ENCODE data around the gene FHL2.

DNA sequence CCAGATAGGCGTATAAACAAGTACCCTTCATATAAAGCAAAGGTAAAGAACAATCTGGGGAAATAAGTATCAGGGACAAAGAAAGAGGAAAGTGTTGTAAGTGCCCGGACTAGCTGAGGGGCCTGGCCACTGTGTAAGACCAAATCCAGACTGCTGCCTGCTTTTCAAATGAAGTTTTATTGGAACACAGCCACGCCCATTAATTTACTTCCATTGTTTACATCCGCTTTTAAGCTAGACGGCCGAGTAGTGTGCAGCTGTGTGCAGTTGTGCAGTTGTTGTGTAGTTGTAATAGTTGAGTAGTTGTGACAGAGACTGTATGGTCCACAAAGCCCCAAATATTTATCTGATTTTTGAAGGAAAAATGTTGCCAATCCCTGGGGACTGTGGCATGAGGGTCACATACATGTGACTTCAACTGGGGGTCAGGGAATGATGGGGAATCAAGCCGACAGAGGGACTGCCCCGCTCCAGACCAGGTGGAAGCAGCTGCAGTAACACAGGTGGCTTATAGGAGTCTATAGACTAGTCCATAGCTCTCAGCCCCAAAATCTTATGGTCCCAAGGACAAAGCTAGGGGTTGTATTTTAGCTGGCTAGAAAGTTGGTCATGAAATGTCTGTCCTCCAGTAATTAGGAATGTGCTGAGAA is 30.0 kb downstream of the FHL2 start:
- no peak for TF ChIP-seq HDGF (IDR thresholded peaks at IDR 0.05; ENCODE audit: borderline replicate concordance)
- no peak for TF ChIP-seq BHLHE40 (IDR thresholded peaks at IDR 0.05; ENCODE audit: borderline replicate concordance)
- TF ChIP-seq NFRKB (IDR thresholded peaks at IDR 0.05) = no peak
- TF ChIP-seq FOXA1 (IDR thresholded peaks at IDR 0.05) = no peak
